Endothelial cell of umbilical vein (primary cell): ENCODE data around the gene AQP9. TPM values are rescaled to one million over a fixed set of nuclear protein-coding genes. Genes with fewer than 3 reads are reported as not detected.

Experiments used
- BruUV-seq: library from RNA; stranded (reverse); fragments of 400-500 nt; replicated peaks from 2 replicates; lab custom pipeline; 2021; lab: Mats Ljungman, UMichigan
- CTCF ChIA-PET: fragments of 300-600, 350-600 bp; sonication (Branson Sonifier 250); formaldehyde crosslinking; loops from one replicate; lab custom pipeline; 2021; ENCODE audit warnings: antibody characterized with exemption, inconsistent platforms; lab: Charles Lee
- POLR2A ChIA-PET: fragments of 300-600, 350-600 bp; sonication (Branson Sonifier 250); formaldehyde crosslinking; loops from one replicate; lab custom pipeline; 2021; ENCODE audit warnings: antibody characterized with exemption, inconsistent platforms; lab: Charles Lee
- DNase-seq: peaks from one replicate; pipeline ENCODE4 v3.0.0-alpha.2; 2011; ENCODE audit warnings: low read depth, low spot score
- FAIRE-seq: peaks from 2 replicates; lab custom pipeline; 2011; peaks lifted over from hg19 to GRCh38; lab: Jason Lieb, UNC
- H2AFZ ChIP-seq: 2 replicates; pipeline ENCODE4 v1.6.0; 2012; ENCODE audit warnings: low read depth, low read length, control low read depth, inconsistent platforms
- H3K27ac ChIP-seq: 2 replicates; pipeline ENCODE4 v1.5.1; 2011; ENCODE audit warnings: low read depth, mild to moderate bottlenecking, control low read depth, low read length, moderate library complexity; ENCODE audit not compliant: insufficient read depth
- H3K27me3 ChIP-seq, 2 experiments: 2 replicates each; pipeline versions ENCODE4 v1.6.0 to v1.6.1; 2011; ENCODE audit warnings: low read length in 2 of 2, mixed read lengths in 1 of 2; ENCODE audit not compliant: control insufficient read depth in 2 of 2, insufficient read depth in 2 of 2
- H3K36me3 ChIP-seq, 2 experiments: 2 replicates in 1 of 2; 3 replicates in 1 of 2; pipeline ENCODE4 v1.5.1; 2011; ENCODE audit warnings: low read length in 2 of 2, mild to moderate bottlenecking in 1 of 2, moderate library complexity in 1 of 2; ENCODE audit not compliant: control insufficient read depth in 2 of 2, insufficient read depth in 2 of 2; ENCODE audit errors: extremely low read depth in 1 of 2
- H3K4me1 ChIP-seq: 3 replicates; pipeline ENCODE4 v1.5.1; 2011; ENCODE audit warnings: mild to moderate bottlenecking, low read length; ENCODE audit not compliant: control insufficient read depth, insufficient read depth; ENCODE audit errors: extremely low read depth
- H3K4me2 ChIP-seq: 2 replicates; pipeline ENCODE4 v1.6.1; 2011; ENCODE audit warnings: low read length, control low read depth, mixed read lengths; ENCODE audit not compliant: insufficient read depth
- H3K4me3 ChIP-seq, 3 experiments: fragments of 200-600 bp in 1 of 3; sonication (generic), shearing (Covaris generic) in 1 of 3; replicated peaks in 1 of 3; 2 replicates each; pipeline ENCODE4 v1.5.1; 2011 to 2016; ENCODE audit warnings: control low read depth in 3 of 3, low read length in 3 of 3, mild to moderate bottlenecking in 2 of 3, inconsistent platforms in 1 of 3, low read depth in 1 of 3, moderate library complexity in 1 of 3; ENCODE audit not compliant: insufficient read depth in 1 of 3
- H3K79me2 ChIP-seq: 2 replicates; pipeline ENCODE4 v1.6.0; 2012; ENCODE audit warnings: low read length, inconsistent platforms; ENCODE audit not compliant: control insufficient read depth, insufficient read depth
- H3K9ac ChIP-seq: replicated peaks from 2 replicates; pipeline ENCODE3; 2011; ENCODE audit warnings: low read length, control low read depth; ENCODE audit not compliant: insufficient read depth; ENCODE audit errors: extremely low read depth
- H3K9me1 ChIP-seq: replicated peaks from 3 replicates; pipeline ENCODE4 v1.6.0; 2011; ENCODE audit warnings: mild to moderate bottlenecking, low read length; ENCODE audit not compliant: control insufficient read depth, insufficient read depth; ENCODE audit errors: extremely low read depth
- H3K9me3 ChIP-seq: replicated peaks from 2 replicates; pipeline ENCODE4 v1.5.1; 2012; ENCODE audit warnings: low read length, inconsistent platforms; ENCODE audit not compliant: control insufficient read depth, insufficient read depth
- H4K20me1 ChIP-seq: replicated peaks from 2 replicates; pipeline ENCODE3; 2011; ENCODE audit warnings: mild to moderate bottlenecking, low read length; ENCODE audit not compliant: control insufficient read depth, insufficient read depth; ENCODE audit errors: extremely low read depth
- EZH2 ChIP-seq: IDR thresholded peaks from 2 replicates; pipeline ENCODE4 v1.6.1; 2012; ENCODE audit warnings: borderline replicate concordance, low read depth, mild to moderate bottlenecking, moderate library complexity, low read length, inconsistent platforms; ENCODE audit not compliant: severe bottlenecking
- FOS ChIP-seq: IDR thresholded peaks from 2 replicates; pipeline ENCODE4 v1.6.1; 2011; ENCODE audit warnings: mild to moderate bottlenecking, low read length, moderate library complexity, borderline replicate concordance; ENCODE audit not compliant: insufficient read depth
- GATA2 ChIP-seq: IDR thresholded peaks from 2 replicates; pipeline ENCODE4 v1.7.0; 2011; ENCODE audit warnings: low read depth, mild to moderate bottlenecking, moderate library complexity, mixed read lengths, low read length; ENCODE audit not compliant: insufficient read length, insufficient read depth
- JUN ChIP-seq: IDR thresholded peaks from 2 replicates; pipeline ENCODE4 v1.6.1; 2011; ENCODE audit warnings: borderline replicate concordance, low read depth; ENCODE audit not compliant: insufficient read length, insufficient read depth
- MYC ChIP-seq: IDR thresholded peaks from one replicate; pipeline ENCODE4 v1.6.1; 2011; ENCODE audit warnings: mild to moderate bottlenecking, low read depth, low read length
- POLR2A ChIP-seq: IDR thresholded peaks from 2 replicates; pipeline ENCODE4 v1.6.1; 2012; ENCODE audit warnings: low read depth, mild to moderate bottlenecking, control low read depth, low read length
- POLR2AphosphoS5 ChIP-seq: IDR thresholded peaks from 2 replicates; pipeline ENCODE4 v1.6.1; 2012; ENCODE audit warnings: low read depth, mild to moderate bottlenecking, control low read depth, low read length, moderate library complexity; ENCODE audit not compliant: insufficient read depth
- dilution Hi-C: fragments of 300-500 bp; cut with MboI; formaldehyde crosslinking; loops from one replicate; pipeline ENCODE4 v1.15.0; 2019; ENCODE audit warnings: low sequenced_read_pairs; ENCODE audit not compliant: extremely low pct_ligation_motif_present
- intact Hi-C: fragments of 100-400 bp; cut with micrococcal nuclease; formaldehyde crosslinking; loops from one replicate; pipeline ENCODE4 v1.10.0; 2022
- polyA plus RNA-seq, 4 experiments: library from polyadenylated mRNA; depleted of rRNA in 3 of 4; stranded (reverse) in 3 of 4; unstranded in 1 of 4; fragments of >200 nt; gene quantifications; 2 replicates each; pipeline versions ENCODE4 v1.2.1 to v1.2.3, GENCODE V29; 2011 to 2012; ENCODE audit warnings: missing spikeins in 1 of 4
- small RNA-seq: library from RNA; depleted of rRNA; stranded (forward); fragments of <200 nt; gene quantifications from one replicate; pipeline ENCODE3, GENCODE V24; 2012; ENCODE audit warnings: low replicate concordance, low read depth; ENCODE audit not compliant: insufficient read depth, insufficient read length
- total RNA-seq: library from RNA; stranded (reverse); gene quantifications from 2 replicates; pipeline ENCODE4 v1.2.3, GENCODE V29; 2021
- TF ChIP-seq, protein P1 (sequence below), 2 donors: IDR thresholded peaks; 1 replicate in 1 of 2; 2 replicates in 1 of 2; pipeline ENCODE4 v1.5.1; 2011; ENCODE audit warnings: low read length in 2 of 2, mild to moderate bottlenecking in 2 of 2, moderate library complexity in 2 of 2, control low read depth in 1 of 2, inconsistent platforms in 1 of 2, low read depth in 1 of 2; ENCODE audit not compliant: insufficient read depth in 1 of 2; ENCODE audit errors: extremely low read depth in 1 of 2
- TF ChIP-seq, protein P2 (sequence below): IDR thresholded peaks from 2 replicates; pipeline ENCODE4 v1.6.1; 2011; ENCODE audit not compliant: insufficient read depth, insufficient read length

The AQP9 gene
- total and polyA plus RNA-seq, 2 donors (not counting 3 experiments of a cell fraction or from before 2014, with no cell fraction given) = not detected

DNA sequence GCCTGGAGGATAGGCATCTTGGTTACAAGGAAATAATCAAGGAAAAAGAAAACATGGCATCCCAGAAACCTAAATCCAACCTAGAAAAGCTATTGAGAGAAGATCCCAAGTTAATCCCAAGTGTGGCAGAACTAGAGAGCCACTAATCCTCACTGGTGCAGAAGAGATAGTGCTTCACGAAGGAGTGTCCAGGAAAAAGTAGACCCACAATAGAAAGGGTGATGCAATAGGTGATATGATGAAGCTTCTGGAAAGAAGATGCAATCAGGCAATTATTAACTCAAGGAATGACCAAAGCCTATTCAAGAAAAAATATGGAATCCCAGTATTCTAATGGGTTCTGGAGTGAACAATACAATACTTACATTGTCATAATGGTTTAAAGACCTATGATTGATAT is 95.2 kb downstream of the AQP9 start:
- CTCF ChIA-PET = no interaction called here
- dilution Hi-C loops = no loop called here
- Histone ChIP-seq H3K79me2 (no peaks in the 10 kb centered on the region), H2AFZ (no peak overlapping the region), H3K9me1 (no peaks in the 10 kb centered on the region), H4K20me1 (no peaks in the 10 kb centered on the region), H3K27me3 (peaks cover 13 to 20% of the 10 kb centered on the region in 2 experiments), H3K9ac (no peak overlapping the region), H3K36me3 (no peaks in the 10 kb centered on the region), H3K4me1 (peaks cover 2% of the 10 kb centered on the region), H3K9me3 (no peaks in the 10 kb centered on the region), H3K27ac (no peak overlapping the region), H3K4me3 (no peak overlapping the region), H3K4me2 (no peak overlapping the region)
- TF ChIP-seq GATA2 = no peak
- no peak for TF ChIP-seq EZH2
- no peak for TF ChIP-seq POLR2A
- TF ChIP-seq, protein P1, sequence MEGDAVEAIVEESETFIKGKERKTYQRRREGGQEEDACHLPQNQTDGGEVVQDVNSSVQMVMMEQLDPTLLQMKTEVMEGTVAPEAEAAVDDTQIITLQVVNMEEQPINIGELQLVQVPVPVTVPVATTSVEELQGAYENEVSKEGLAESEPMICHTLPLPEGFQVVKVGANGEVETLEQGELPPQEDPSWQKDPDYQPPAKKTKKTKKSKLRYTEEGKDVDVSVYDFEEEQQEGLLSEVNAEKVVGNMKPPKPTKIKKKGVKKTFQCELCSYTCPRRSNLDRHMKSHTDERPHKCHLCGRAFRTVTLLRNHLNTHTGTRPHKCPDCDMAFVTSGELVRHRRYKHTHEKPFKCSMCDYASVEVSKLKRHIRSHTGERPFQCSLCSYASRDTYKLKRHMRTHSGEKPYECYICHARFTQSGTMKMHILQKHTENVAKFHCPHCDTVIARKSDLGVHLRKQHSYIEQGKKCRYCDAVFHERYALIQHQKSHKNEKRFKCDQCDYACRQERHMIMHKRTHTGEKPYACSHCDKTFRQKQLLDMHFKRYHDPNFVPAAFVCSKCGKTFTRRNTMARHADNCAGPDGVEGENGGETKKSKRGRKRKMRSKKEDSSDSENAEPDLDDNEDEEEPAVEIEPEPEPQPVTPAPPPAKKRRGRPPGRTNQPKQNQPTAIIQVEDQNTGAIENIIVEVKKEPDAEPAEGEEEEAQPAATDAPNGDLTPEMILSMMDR (IDR thresholded peaks at IDR 0.05; ENCODE audit: extremely low read depth in 1 of 2, insufficient read depth in 1 of 2, low read depth in 1 of 2, low read length in 2 of 2) = no peak
- TF ChIP-seq JUN = no peak
- no peak for TF ChIP-seq POLR2AphosphoS5
- no peak for TF ChIP-seq MYC
- TF ChIP-seq FOS = no peak
- TF ChIP-seq, protein P2, sequence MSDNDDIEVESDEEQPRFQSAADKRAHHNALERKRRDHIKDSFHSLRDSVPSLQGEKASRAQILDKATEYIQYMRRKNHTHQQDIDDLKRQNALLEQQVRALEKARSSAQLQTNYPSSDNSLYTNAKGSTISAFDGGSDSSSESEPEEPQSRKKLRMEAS = no peak
- no peak for DNase-seq
- peak; percentile 15 for FAIRE-seq
- POLR2A ChIA-PET = no interaction called here
- intact Hi-C loops = no loop called here
- no TSS peak for BruUV-seq

Small RNA genes within 50 kb of the gene (small RNA-seq; reads per million reads assigned to genes)
- not detected for gene MTCO3P23

Other genes with a start within 250 kb of the AQP9 start
- 11.7 and 34.9 TPM in 2 replicates for gene ALDH1A2, start 72.7 kb upstream of the AQP9 start, total RNA-seq
- 14.8 and 16.3 TPM in 2 replicates for gene ALDH1A2, start 72.7 kb upstream of the AQP9 start, polyA plus RNA-seq